CD4-positive, alpha-beta T cell (primary cell): ENCODE data around the gene SMAD3. TPM values are rescaled to one million over a fixed set of nuclear protein-coding genes. Genes with fewer than 3 reads are reported as not detected.
A peak's percentile ranks its signal among the peaks of the same experiment; 100 is the strongest.

ENCODE experiments used
- ATAC-seq: fragments of 200-7000 bp; cut with Tn5 transposase; one replicate; pipeline ENCODE4 v1.10.0; 2022; ENCODE audit warnings: mild to moderate bottlenecking; ENCODE audit not compliant: poor library complexity
- CTCF ChIA-PET: fragments of 350-600 bp; sonication (Branson Sonifier 250); formaldehyde crosslinking; loops from one replicate; lab custom pipeline; 2021; ENCODE audit warnings: antibody characterized with exemption, inconsistent platforms; lab: Charles Lee
- POLR2A ChIA-PET: fragments of 350-600 bp; sonication (Branson Sonifier 250); formaldehyde crosslinking; loops from one replicate; lab custom pipeline; 2021; ENCODE audit warnings: antibody characterized with exemption, inconsistent platforms; lab: Charles Lee
- DNase-seq, 14 experiments: peaks; one replicate each; pipeline ENCODE4 v3.0.0-alpha.2; 2013 to 2020; ENCODE audit warnings: mixed read lengths in 2 of 14
- H3K27ac ChIP-seq, 2 donors: one replicate each; pipeline versions ENCODE4 v1.5.1 to v1.7.0; 2013; ENCODE audit warnings: low read length in 2 of 2, low read depth in 1 of 2, mild to moderate bottlenecking in 1 of 2
- H3K27me3 ChIP-seq, 2 experiments: 1 replicate in 1 of 2; 2 replicates in 1 of 2; pipeline versions ENCODE4 v1.6.1 to v1.7.0; 2013; ENCODE audit warnings: low read length in 2 of 2, control low read depth in 1 of 2, mild to moderate bottlenecking in 1 of 2, moderate library complexity in 1 of 2; ENCODE audit not compliant: insufficient read depth in 2 of 2, control insufficient read depth in 1 of 2
- H3K36me3 ChIP-seq: one replicate; pipeline ENCODE4 v1.6.1; 2013; ENCODE audit warnings: low read length, control low read depth; ENCODE audit not compliant: insufficient read depth
- H3K4me1 ChIP-seq: one replicate; pipeline ENCODE4 v1.6.1; 2013; ENCODE audit warnings: low read length, control low read depth; ENCODE audit not compliant: insufficient read depth
- H3K4me3 ChIP-seq: one replicate; pipeline ENCODE4 v1.5.1; 2013; ENCODE audit warnings: mild to moderate bottlenecking, low read length, moderate library complexity
- H3K9me3 ChIP-seq, 2 experiments: 1 replicate in 1 of 2; 2 replicates in 1 of 2; pipeline versions ENCODE4 v1.6.1 to v1.7.0; 2013; ENCODE audit warnings: low read length in 2 of 2, mild to moderate bottlenecking in 2 of 2, control low read depth in 1 of 2, moderate library complexity in 1 of 2; ENCODE audit not compliant: control insufficient read depth in 1 of 2, insufficient read depth in 1 of 2
- H3K27ac Mint-ChIP-seq: one replicate; pipeline ENCODE4 v1.8.0; 2020; ENCODE audit warnings: mixed read lengths
- H3K27me3 Mint-ChIP-seq: one replicate; pipeline ENCODE4 v1.8.0; 2021; ENCODE audit warnings: mixed read lengths
- H3K36me3 Mint-ChIP-seq: one replicate; pipeline ENCODE4 v1.8.0; 2021; ENCODE audit warnings: low read depth, mixed read lengths
- H3K4me1 Mint-ChIP-seq: one replicate; pipeline ENCODE4 v1.8.0; 2021; ENCODE audit warnings: low read depth, mixed read lengths
- H3K4me3 Mint-ChIP-seq: one replicate; pipeline ENCODE4 v1.8.0; 2020; ENCODE audit warnings: mild to moderate bottlenecking, mixed read lengths
- H3K9me3 Mint-ChIP-seq: one replicate; pipeline ENCODE4 v1.8.0; 2020; ENCODE audit warnings: mixed read lengths
- CTCF ChIP-seq: fragments of 200-600 bp; IDR thresholded peaks from one replicate; pipeline ENCODE4 v1.8.0; 2022; ENCODE audit warnings: antibody characterized with exemption, mild to moderate bottlenecking
- intact Hi-C, 2 experiments: fragments of 100-400 bp; cut with DNase I in 1 of 2; cut with micrococcal nuclease in 1 of 2; formaldehyde crosslinking; loops; one replicate each; pipeline versions ENCODE4 v1.15.1 to v1.9.0; 2023 to 2025; cut with DNase I, micrococcal nuclease
- total RNA-seq, 174 experiments: library from RNA in 2 of 174; stranded (reverse) in 2 of 174; gene quantifications; one replicate each; pipeline ENCODE4 v1.2.3 and lab custom pipeline; 2021 to 2026

The SMAD3 gene
- total RNA-seq, 2 experiments from 2014 or later: 30.0 to 31.0 TPM

- Mint-ChIP-seq H3K4me1 (peaks cover 45% of the 10 kb centered on the region), H3K36me3 (peaks cover 11% of the 10 kb centered on the region), H3K9me3 (no peaks in the 10 kb centered on the region), H3K4me3 (peak overlapping the region; percentile 89), H3K27ac (peak overlapping the region; percentile 70), H3K27me3 (no peaks in the 10 kb centered on the region)
- DNase-seq (peak in 4 of 14 experiments; percentile 26 to 77 (median 69)), ATAC-seq (no peak)
- H3K4me3 ChIP-seq: peak overlapping the region; percentile 87
- CTCF ChIA-PET: interaction anchor here (1.2 to 2.1 kb wide), 2 partner anchors 17 to 74 kb away, joined by 3 to 7 read pairs; no protein-coding TSS in a partner anchor
- H3K4me1 ChIP-seq: peaks cover 34% of the 10 kb centered on the region
- TF ChIP-seq CTCF: no peak
- POLR2A ChIA-PET: interaction anchor here (0.7 to 1.0 kb wide), 3 partner anchors 8 to 70 kb away, joined by 3 read pairs; no protein-coding TSS in a partner anchor
- H3K27me3 ChIP-seq: no peaks in the 10 kb centered on the region
- H3K36me3 ChIP-seq: no peaks in the 10 kb centered on the region
- no peaks in the 10 kb centered on the region for H3K9me3 ChIP-seq
- intact Hi-C loops: loop anchor here (10.0 kb wide), 1 partner anchor 191 kb away; the partner anchor contains the start of genes AAGAB (in 2 of the 2) and IQCH (in 2 of the 2)
- H3K27ac ChIP-seq: peak overlapping the region in 1 of 2 donors; percentile 53
Measured at GRCh38 chr15:67063689-67064606, 1.5 kb upstream of the SMAD3 start.

GRCh38 chr15:67064607-67065530 lies 533 bp upstream of the SMAD3 start:
- no peak for TF ChIP-seq CTCF
- H3K4me1 ChIP-seq: peaks cover 42% of the 10 kb centered on the region
- no peaks in the 10 kb centered on the region for H3K36me3 ChIP-seq
- CTCF ChIA-PET: interaction anchor here (0.9 to 1.2 kb wide), 5 partner anchors 16 to 73 kb away, joined by 3 to 4 read pairs (median 3); no protein-coding TSS in a partner anchor
- ATAC-seq: peak; percentile 2
- Mint-ChIP-seq H3K4me1 (peaks cover 54% of the 10 kb centered on the region), H3K36me3 (peaks cover 15% of the 10 kb centered on the region), H3K9me3 (no peaks in the 10 kb centered on the region), H3K4me3 (peak overlapping the region; percentile 89), H3K27me3 (no peaks in the 10 kb centered on the region), H3K27ac (peak overlapping the region; percentile 70)
- POLR2A ChIA-PET: interaction anchor here (0.8 to 8.4 kb wide), 20 partner anchors 9 to 177 kb away, joined by 3 to 119 read pairs (median 4); no protein-coding TSS in a partner anchor
- H3K9me3 ChIP-seq: no peaks in the 10 kb centered on the region
- intact Hi-C loops: loop anchor here (5.0 to 10.0 kb wide), 3 partner anchors 37 to 190 kb away; partner anchors contain the start of genes AAGAB (in 2 of the 2) and IQCH (in 2 of the 2)
- DNase-seq: peak in 6 of 14 experiments; percentile 23 to 70 (median 55)
- no peaks in the 10 kb centered on the region for H3K27me3 ChIP-seq
- peak overlapping the region; percentile 87 for H3K4me3 ChIP-seq
- H3K27ac ChIP-seq: peak overlapping the region in 1 of 2 donors; percentile 53
